Astrocyte of the spinal cord (primary cell): Measurements from ENCODE around the gene CDK14.
"Not testable (repeated sequence)": the region's sequence is repeated elsewhere in the genome, so short reads cannot be mapped to it uniquely, and the experiment has no call there.

Experiments
- DNase-seq: peaks from one replicate; pipeline ENCODE4 v3.0.0; 2011; ENCODE audit warnings: low read depth, low spot score
- H3K4me3 ChIP-seq: 2 replicates; pipeline ENCODE4 v1.5.1; 2011; ENCODE audit warnings: low read depth, mild to moderate bottlenecking, low read length, moderate library complexity
- CTCF ChIP-seq: IDR thresholded peaks from 2 replicates; pipeline ENCODE4 v1.5.1; 2012; ENCODE audit warnings: low read depth, mild to moderate bottlenecking, low read length, inconsistent platforms
- in situ Hi-C: cut with HindIII; loops from 2 replicates; pipeline ENCODE4 v1.10.0; 2017; ENCODE audit warnings: low sequenced_read_pairs

CDK14 gene

GRCh38 chr7:90747516-90747915, 151.4 kb downstream of the CDK14 start:
- in situ Hi-C loops: no loop called here
- no peak for TF ChIP-seq CTCF
- DNase-seq: no peak
- no peak overlapping the region for H3K4me3 ChIP-seq

- in situ Hi-C loops: no loop called here
- DNase-seq: no peak
- no peak overlapping the region for H3K4me3 ChIP-seq
- no peak for TF ChIP-seq CTCF
These were observed 153.1 kb downstream of the CDK14 start for GRCh38 chr7:90749262-90749661.

DNA sequence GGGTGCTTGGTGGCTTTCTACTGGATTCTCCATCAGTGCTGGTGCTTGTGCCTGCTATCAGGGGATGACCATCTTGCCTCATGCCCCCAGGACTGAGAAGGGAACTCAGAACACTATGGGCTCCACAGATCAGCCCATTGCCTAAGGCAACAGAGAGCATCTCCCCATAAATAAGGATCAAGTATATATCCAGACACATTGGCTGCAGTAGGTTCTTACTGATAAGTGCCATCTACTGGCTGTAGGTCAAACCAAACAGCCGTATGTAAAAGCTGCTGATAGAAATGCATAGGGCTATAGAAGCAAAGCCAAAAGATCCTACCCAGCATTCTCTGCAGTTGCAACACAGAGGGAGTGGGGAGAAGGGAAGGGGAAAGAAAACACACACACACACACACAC, 153.7 kb downstream of the CDK14 start:
- in situ Hi-C loops: no loop called here
- TF ChIP-seq CTCF: peak; percentile 34
- no peak for DNase-seq
- no peak overlapping the region for H3K4me3 ChIP-seq

DNA sequence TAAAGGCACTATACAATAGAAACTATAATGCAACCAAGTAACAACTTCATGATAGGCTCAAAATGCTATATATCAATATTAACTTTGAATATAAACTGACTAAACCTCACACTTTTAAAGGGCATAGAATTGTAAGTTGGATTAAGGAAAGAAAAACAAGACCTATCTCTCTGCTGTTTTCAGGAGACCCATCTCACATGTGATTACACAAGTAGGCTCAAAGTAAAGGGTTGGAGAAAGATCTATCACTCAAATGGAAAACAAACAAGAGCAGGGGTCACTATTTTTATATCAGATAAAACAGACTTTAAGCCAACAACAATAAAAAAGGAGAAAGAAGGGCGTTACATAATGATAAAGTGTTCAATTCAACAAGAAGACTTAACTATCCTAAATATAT, 155.5 kb downstream of the CDK14 start:
- TF ChIP-seq CTCF: no peak
- no peak overlapping the region for H3K4me3 ChIP-seq
- in situ Hi-C loops: no loop called here
- DNase-seq: no peak

DNA sequence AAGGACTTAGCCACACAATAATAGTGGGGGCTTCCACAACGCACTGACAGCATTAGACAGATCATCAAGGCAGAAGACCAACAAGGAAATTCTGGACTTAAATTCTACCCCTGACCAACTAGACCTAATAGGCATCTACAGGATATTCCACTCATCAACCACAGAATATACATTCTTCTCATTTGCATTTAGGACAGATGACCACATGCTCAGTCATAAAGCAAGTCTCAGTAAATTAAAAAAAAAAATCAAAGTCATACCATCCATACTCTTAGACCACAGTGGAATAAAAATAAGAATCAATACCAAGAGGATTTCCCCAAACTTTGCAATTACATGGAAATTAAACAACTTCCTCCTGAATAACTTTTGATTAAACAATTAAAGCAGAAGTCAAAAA, 155.9 kb downstream of the CDK14 start:
- DNase-seq: no peak
- no peak overlapping the region for H3K4me3 ChIP-seq
- in situ Hi-C loops: no loop called here
- TF ChIP-seq CTCF: no peak

DNA sequence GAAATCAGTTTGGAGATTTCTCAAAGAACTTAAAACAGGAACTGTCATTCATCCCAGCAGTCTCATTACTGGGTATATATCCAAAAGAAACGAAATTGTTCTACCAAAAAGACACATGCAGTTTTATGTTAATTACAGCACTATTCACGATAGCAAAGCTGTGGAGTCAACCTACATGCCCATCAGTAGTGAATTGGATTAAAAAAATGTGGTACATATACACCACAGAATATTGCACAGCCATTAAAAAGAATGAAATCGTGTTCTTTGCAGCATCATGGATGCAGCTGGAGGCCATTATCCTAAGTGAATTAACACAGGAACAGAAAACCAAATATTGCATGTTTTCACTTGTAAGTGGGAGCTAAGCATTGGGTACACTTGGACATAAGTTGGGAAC, 158.9 kb downstream of the CDK14 start:
- no peak overlapping the region for H3K4me3 ChIP-seq
- TF ChIP-seq CTCF: no peak
- no peak for DNase-seq
- in situ Hi-C loops: no loop called here

DNA sequence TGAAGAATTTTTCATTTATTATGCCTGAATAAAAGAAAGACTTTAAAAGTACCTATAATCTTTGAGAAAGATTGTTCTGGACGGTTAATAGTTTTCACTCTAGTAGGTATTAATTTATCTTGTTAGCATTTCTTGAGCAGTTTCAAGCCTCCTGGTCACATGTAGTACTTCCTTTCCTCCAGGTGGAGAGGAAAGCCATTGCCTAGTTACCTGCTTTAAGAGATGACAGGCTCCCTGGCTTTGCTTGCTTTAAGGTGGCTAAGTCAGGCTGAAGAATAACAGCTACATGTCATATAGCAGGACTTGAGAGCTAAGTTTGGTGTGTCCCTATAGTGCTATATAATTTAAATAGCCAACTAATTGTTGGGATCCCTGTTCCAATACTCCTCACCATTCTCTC, 160.2 kb downstream of the CDK14 start:
- no peak for DNase-seq
- TF ChIP-seq CTCF: no peak
- H3K4me3 ChIP-seq: no peak overlapping the region
- in situ Hi-C loops: no loop called here

DNA sequence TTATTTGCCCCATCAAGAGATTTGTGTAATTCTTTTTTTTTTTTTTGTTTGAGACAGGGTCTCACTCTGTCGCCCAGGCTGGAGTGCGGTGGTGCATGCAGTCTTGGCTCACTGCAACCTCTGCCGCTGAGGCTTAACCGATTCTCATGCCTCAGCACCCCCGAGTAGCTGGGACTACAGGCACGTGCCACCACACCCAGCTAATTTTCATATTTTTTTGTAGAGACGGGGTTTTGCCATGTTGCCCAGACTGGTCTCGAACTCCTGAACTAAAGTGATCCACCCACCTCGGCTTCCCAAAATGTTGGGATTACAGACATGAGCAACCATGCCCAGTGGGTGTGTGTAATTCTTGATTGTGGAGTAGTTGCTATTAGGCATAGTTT, 161.4 kb downstream of the CDK14 start:
- in situ Hi-C loops, H3K4me3 ChIP-seq, DNase-seq: not testable (repeated sequence)
